Natural killer cell (primary cell): ENCODE data around the gene METTL22. TPM values are rescaled to one million over a fixed set of nuclear protein-coding genes. Genes with fewer than 3 reads are reported as not detected.

Experiments
- ATAC-seq, 3 donors: fragments of 150-1000 bp in 2 of 3; fragments of 200-7000 bp in 1 of 3; cut with Tn5 transposase; 1 replicate in 1 of 3; 2 replicates in 2 of 3; pipeline ENCODE4 v1.10.0; 2021; ENCODE audit warnings: mild to moderate bottlenecking in 2 of 3, moderate library complexity in 2 of 3
- DNase-seq, 2 donors: peaks; one replicate each; pipeline versions ENCODE4 v3.0.0 to v3.0.0-alpha.2; 2013 to 2021; ENCODE audit warnings: mixed read lengths in 1 of 2
- H3K27ac ChIP-seq: one replicate; pipeline ENCODE4 v1.5.1; 2013; ENCODE audit warnings: mild to moderate bottlenecking, low read length
- H3K27me3 ChIP-seq: one replicate; pipeline ENCODE4 v1.6.1; 2013; ENCODE audit warnings: low read length; ENCODE audit not compliant: control insufficient read depth, insufficient read depth
- H3K36me3 ChIP-seq: one replicate; pipeline ENCODE4 v1.6.1; 2013; ENCODE audit warnings: low read length; ENCODE audit not compliant: control insufficient read depth, insufficient read depth
- H3K4me1 ChIP-seq: one replicate; pipeline ENCODE4 v1.6.1; 2013; ENCODE audit warnings: low read length; ENCODE audit not compliant: control insufficient read depth, insufficient read depth
- H3K4me3 ChIP-seq: one replicate; pipeline ENCODE4 v1.5.1; 2013; ENCODE audit warnings: low read length
- H3K9me3 ChIP-seq: one replicate; pipeline ENCODE4 v1.6.1; 2013; ENCODE audit warnings: low read length; ENCODE audit not compliant: control insufficient read depth, insufficient read depth
- H3K27ac Mint-ChIP-seq, 2 donors: one replicate each; pipeline ENCODE4 v1.8.0; 2022; ENCODE audit warnings: mild to moderate bottlenecking in 2 of 2, mixed read lengths in 2 of 2, moderate library complexity in 1 of 2
- H3K27me3 Mint-ChIP-seq, 2 donors: one replicate each; pipeline ENCODE4 v1.8.0; 2022; ENCODE audit warnings: low read depth in 2 of 2, mixed read lengths in 2 of 2
- H3K36me3 Mint-ChIP-seq: one replicate; pipeline ENCODE4 v1.8.0; 2022; ENCODE audit warnings: mixed read lengths
- H3K4me1 Mint-ChIP-seq, 2 donors: one replicate each; pipeline ENCODE4 v1.8.0; 2022; ENCODE audit warnings: mixed read lengths in 2 of 2
- H3K4me3 Mint-ChIP-seq: one replicate; pipeline ENCODE4 v1.8.0; 2022; ENCODE audit warnings: mild to moderate bottlenecking, moderate library complexity, mixed read lengths
- H3K9me3 Mint-ChIP-seq, 2 donors: one replicate each; pipeline ENCODE4 v1.8.0; 2022; ENCODE audit warnings: mixed read lengths in 2 of 2
- WGBS: methylation state at CpG from one replicate; pipeline ENCODE4 v1.1.7; 2013; ENCODE audit warnings: missing lambda C conversion rate; ENCODE audit not compliant: insufficient coverage; 5-methylcytosine and 5-hydroxymethylcytosine counted together
- intact Hi-C: fragments of 100-400 bp; cut with micrococcal nuclease; formaldehyde crosslinking; loops from one replicate; pipeline ENCODE4 v1.14.2; 2022
- total RNA-seq, 4 donors: library from RNA; stranded (reverse); fragments of 120-200 nt in 1 of 4; gene quantifications; one replicate each; pipeline versions ENCODE4 v1.2.3 to v1.2.4, GENCODE V29; 2013 to 2022
- TF ChIP-seq, protein P1 (sequence below): fragments of 200-600 bp; IDR thresholded peaks from one replicate; pipeline ENCODE4 v1.8.0; 2022; ENCODE audit warnings: antibody characterized with exemption

The METTL22 gene
- total RNA-seq, 3 donors from 2014 or later (not counting 1 experiment from before 2014, with no cell fraction given), result 27.1 to 45.8 (median 38.9) TPM

DNA sequence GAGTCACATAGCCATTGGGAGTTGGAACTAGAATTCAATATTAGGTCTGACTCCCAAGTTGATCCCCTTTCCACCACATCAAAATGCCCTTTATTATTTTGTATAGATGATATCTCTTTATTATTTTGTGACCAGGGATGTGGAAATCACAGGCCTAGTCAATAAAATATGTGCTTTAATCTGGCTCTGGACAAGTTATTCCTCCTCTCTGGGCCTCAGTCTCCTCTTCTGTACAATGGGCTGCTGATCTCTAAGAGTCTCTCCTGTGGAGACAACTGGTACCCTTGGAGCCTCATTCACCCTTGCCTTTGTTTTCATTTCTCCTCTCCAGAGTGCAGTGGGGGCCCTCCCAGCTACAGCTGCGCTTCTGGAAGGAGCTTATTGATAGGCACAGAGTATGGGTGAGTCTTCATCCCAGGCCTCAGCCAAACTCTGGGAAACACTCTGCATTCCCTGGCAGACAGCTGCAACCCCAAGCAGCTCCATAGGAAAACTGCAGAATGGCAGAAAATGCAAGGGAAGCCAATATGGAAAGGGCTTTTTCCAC is 48.6 kb downstream of the METTL22 start:
- Mint-ChIP-seq H3K9me3 (no peaks in the 10 kb centered on the region), H3K27me3 (no peaks in the 10 kb centered on the region), H3K27ac (no peak overlapping the region), H3K4me3 (no peak overlapping the region), H3K4me1 (peaks cover 4 to 11% of the 10 kb centered on the region in 2 donors), H3K36me3 (no peaks in the 10 kb centered on the region)
- DNase-seq, result no peak
- H3K9me3 ChIP-seq, result no peaks in the 10 kb centered on the region
- no peak overlapping the region for H3K27ac ChIP-seq
- no peak overlapping the region for H3K4me3 ChIP-seq
- TF ChIP-seq, protein P1, sequence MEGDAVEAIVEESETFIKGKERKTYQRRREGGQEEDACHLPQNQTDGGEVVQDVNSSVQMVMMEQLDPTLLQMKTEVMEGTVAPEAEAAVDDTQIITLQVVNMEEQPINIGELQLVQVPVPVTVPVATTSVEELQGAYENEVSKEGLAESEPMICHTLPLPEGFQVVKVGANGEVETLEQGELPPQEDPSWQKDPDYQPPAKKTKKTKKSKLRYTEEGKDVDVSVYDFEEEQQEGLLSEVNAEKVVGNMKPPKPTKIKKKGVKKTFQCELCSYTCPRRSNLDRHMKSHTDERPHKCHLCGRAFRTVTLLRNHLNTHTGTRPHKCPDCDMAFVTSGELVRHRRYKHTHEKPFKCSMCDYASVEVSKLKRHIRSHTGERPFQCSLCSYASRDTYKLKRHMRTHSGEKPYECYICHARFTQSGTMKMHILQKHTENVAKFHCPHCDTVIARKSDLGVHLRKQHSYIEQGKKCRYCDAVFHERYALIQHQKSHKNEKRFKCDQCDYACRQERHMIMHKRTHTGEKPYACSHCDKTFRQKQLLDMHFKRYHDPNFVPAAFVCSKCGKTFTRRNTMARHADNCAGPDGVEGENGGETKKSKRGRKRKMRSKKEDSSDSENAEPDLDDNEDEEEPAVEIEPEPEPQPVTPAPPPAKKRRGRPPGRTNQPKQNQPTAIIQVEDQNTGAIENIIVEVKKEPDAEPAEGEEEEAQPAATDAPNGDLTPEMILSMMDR, result no peak
- 86% methylated on average over 1 of the region's 1 CpG for WGBS
- no peaks in the 10 kb centered on the region for H3K36me3 ChIP-seq
- ATAC-seq, result no peak
- H3K4me1 ChIP-seq, result peaks cover 12% of the 10 kb centered on the region
- no peaks in the 10 kb centered on the region for H3K27me3 ChIP-seq
- intact Hi-C loops, result loop anchor here (5.0 kb wide), 2 partner anchors 48 to 197 kb away; partner anchors contain the start of genes CARHSP1 and METTL22

DNA sequence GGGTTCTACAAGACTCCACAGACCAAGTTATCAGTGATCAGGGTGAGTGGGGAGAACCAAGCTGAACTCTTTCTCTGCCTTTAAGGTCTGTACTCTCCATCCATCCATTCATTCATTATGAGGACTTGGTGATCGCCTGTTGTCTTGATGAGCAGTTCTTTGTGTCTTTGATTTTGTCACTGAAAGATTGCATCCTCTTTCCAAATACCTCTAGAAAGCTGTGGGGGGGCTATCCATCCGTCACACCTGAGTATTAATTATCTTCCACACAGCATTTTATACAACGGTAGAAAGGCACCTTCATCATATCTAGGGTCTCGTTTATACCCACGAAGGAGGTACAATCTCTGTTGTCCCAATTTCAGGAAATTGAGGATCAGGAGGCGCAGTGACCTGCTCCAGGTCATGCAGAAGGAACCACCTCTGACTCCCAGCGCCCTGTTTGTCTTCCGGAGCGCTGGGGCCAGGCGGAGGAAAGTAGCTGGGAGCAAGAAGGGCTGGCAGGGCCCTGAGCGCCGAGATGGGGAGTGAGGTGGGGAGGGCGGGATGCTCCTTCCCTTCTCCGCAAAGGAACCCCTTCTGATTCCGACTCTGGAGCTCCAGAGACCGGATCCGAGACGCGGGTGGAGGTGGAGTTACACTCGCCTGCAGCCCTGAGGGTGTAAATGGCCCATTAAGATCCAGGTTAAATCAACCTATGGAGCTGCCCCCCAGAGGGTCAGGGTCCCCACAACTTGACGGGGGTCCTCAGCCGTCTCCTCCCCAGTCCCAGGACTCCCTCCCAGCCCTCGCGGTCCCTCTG is 52.3 kb downstream of the METTL22 start:
- peak overlapping the region in 1 of 2 donors; percentile 94 for H3K27ac Mint-ChIP-seq
- peaks cover 6 to 22% of the 10 kb centered on the region in 2 donors for H3K4me1 Mint-ChIP-seq
- intact Hi-C loops, result loop anchor here (2.0 to 5.0 kb wide), 3 partner anchors 52 to 193 kb away; partner anchors contain the start of genes CARHSP1, METTL22, PMM2 and TMEM186

DNA sequence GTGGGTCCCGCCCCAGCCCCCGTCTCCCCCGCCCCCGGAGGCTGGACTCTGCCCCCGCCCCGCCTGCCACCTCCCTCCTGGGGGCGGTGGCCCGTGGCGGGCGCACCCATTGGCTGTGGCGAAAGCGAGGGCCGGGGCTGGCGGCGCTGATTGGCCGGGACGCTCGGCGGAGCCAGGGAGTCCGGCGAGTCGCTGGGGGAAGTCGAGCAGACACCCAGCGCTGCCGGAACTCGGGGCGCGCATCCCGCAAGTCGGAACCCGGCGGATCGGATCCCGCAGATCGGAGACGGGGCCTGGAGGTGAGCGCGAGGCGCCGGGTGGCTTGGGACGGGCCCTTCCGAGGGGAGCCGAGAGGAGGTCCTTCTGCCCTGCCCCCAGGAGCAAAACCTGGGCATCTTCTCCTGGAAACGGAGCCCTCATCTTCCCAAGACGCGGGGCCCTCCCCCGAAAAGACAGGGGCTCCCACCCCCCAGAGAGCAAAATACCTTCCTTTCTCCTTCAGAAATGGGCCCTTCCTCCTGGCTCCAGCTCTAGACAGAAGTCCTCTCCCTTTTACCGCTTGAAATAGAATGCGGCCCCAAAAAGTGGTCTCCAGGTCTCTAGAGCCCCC is 53.0 kb downstream of the METTL22 start, which contains the start of gene ABAT:
ABAT (plus strand) TSS at position 205 of the 610 bp plus-strand sequence. CDS start 61,123 bp downstream, outside the sequence.
- no peaks in the 10 kb centered on the region for H3K27me3 ChIP-seq
- peaks cover 20% of the 10 kb centered on the region for H3K4me1 ChIP-seq
- DNase-seq (peak; percentile 91 to 92), ATAC-seq (peak; percentile 96 to 99 (median 98))
- Mint-ChIP-seq H3K36me3 (no peaks in the 10 kb centered on the region), H3K27me3 (no peaks in the 10 kb centered on the region), H3K27ac (peak within 1 kb of the TSS; percentile 83 to 94), H3K4me3 (peak within 1 kb of the TSS; percentile 96), H3K9me3 (no peaks in the 10 kb centered on the region), H3K4me1 (peaks cover 6 to 22% of the 10 kb centered on the region in 2 donors)
- WGBS, result 3% methylated on average over 48 of the region's 49 CpGs
- TF ChIP-seq, protein P1, result no peak
- intact Hi-C loops, result loop anchor here (2.0 to 5.0 kb wide), 3 partner anchors 52 to 193 kb away; partner anchors contain the start of genes CARHSP1, METTL22, PMM2 and TMEM186
- peaks cover 1% of the 10 kb centered on the region for H3K9me3 ChIP-seq
- no peaks in the 10 kb centered on the region for H3K36me3 ChIP-seq
- peak within 1 kb of the TSS; percentile 24 for H3K27ac ChIP-seq
- peak within 1 kb of the TSS; percentile 69 for H3K4me3 ChIP-seq

More for the DNA sequence above, 52.3 kb downstream of the METTL22 start:
- H3K4me3 Mint-ChIP-seq, result peak overlapping the region; percentile 96
- no peaks in the 10 kb centered on the region for H3K9me3 ChIP-seq
- peaks cover 20% of the 10 kb centered on the region for H3K4me1 ChIP-seq
- H3K27me3 ChIP-seq, result no peaks in the 10 kb centered on the region
- H3K27me3 Mint-ChIP-seq, result no peaks in the 10 kb centered on the region
- no peaks in the 10 kb centered on the region for H3K36me3 ChIP-seq
- TF ChIP-seq, protein P1, result no peak
- DNase-seq, result no peak
- H3K36me3 Mint-ChIP-seq, result no peaks in the 10 kb centered on the region
- ATAC-seq, result peak in 2 of 3 donors; percentile 24 to 33
- 21% methylated on average over 23 of the region's 24 CpGs for WGBS
- H3K4me3 ChIP-seq, result peak overlapping the region; percentile 63
- no peaks in the 10 kb centered on the region for H3K9me3 Mint-ChIP-seq
- H3K27ac ChIP-seq, result no peak overlapping the region
